HL-60 (cell line): Measurements from ENCODE around the gene RHOJ.
"Not testable (repeated sequence)": the region's sequence is repeated elsewhere in the genome, so short reads cannot be mapped to it uniquely, and the experiment has no call there.

Experiments used
- CTCF ChIP-seq: IDR thresholded peaks from one replicate; pipeline ENCODE4 v1.5.1; 2011; ENCODE audit warnings: low read length, control low read depth, inconsistent platforms; ENCODE audit not compliant: insufficient read depth
- GABPA ChIP-seq: IDR thresholded peaks from 2 replicates; pipeline ENCODE4 v1.6.1; 2012; ENCODE audit warnings: low read depth
- POLR2AphosphoS5 ChIP-seq: IDR thresholded peaks from 2 replicates; pipeline ENCODE4 v1.6.1; 2012; ENCODE audit warnings: low read depth
- REST ChIP-seq: IDR thresholded peaks from 2 replicates; pipeline ENCODE4 v1.6.1; 2012; ENCODE audit warnings: low read depth; ENCODE audit not compliant: insufficient replicate concordance

- not testable (repeated sequence) for TF ChIP-seq CTCF, GABPA, REST, POLR2AphosphoS5
These were observed 100.2 kb downstream of the RHOJ start for GRCh38 chr14:63304429-63304828.
